ENCODE results near the gene SNX14. TPM values are rescaled to one million over a fixed set of nuclear protein-coding genes. Genes with fewer than 3 reads are reported as not detected.

The SNX14 gene
- 63.9 and 108 TPM in 2 replicates for total RNA-seq

- TF ChIP-seq CTCF (conservative IDR thresholded peaks at IDR 0.05; ENCODE audit: low read depth, low read length) = no peak
- no peak for DNase-seq (ENCODE audit: low read depth)
- peak within 1 kb of the TSS; percentile 89 for H3K4me3 ChIP-seq (ENCODE audit: low read depth, low read length)
Measured at GRCh38 chr6:85593438-85594196, at the start of gene SNX14. SNX14 (minus strand) TSS chr6:85593858; CDS start chr6:85593718, 140 bp downstream.

GRCh38 chr6:85642774-85643536 is 49.3 kb upstream of the SNX14 start, which contains the start of gene SYNCRIP:
SYNCRIP (minus strand) TSS chr6:85642886; CDS start chr6:85641439, 1,447 bp downstream.
- no peak for TF ChIP-seq CTCF (conservative IDR thresholded peaks at IDR 0.05; ENCODE audit: low read depth, low read length)
- H3K4me3 ChIP-seq (ENCODE audit: low read depth, low read length) = peak within 1 kb of the TSS; percentile 100
- no peak for DNase-seq (ENCODE audit: low read depth)

GRCh38 chr6:85641897-85642773 is 48.5 kb upstream of the SNX14 start:
- DNase-seq (ENCODE audit: low read depth) = no peak
- peak overlapping the region; percentile 100 for H3K4me3 ChIP-seq (ENCODE audit: low read depth, low read length)
- TF ChIP-seq CTCF (conservative IDR thresholded peaks at IDR 0.05; ENCODE audit: low read depth, low read length) = no peak

- no peak for TF ChIP-seq CTCF (conservative IDR thresholded peaks at IDR 0.05; ENCODE audit: low read depth, low read length)
- no peak for DNase-seq (ENCODE audit: low read depth)
- H3K4me3 ChIP-seq (ENCODE audit: low read depth, low read length) = peak overlapping the region; percentile 100
Measured at GRCh38 chr6:85641522-85641896, 47.9 kb upstream of the SNX14 start.

GRCh38 chr6:85640821-85641220 is 47.2 kb upstream of the SNX14 start:
- DNase-seq (ENCODE audit: low read depth) = no peak
- TF ChIP-seq CTCF (conservative IDR thresholded peaks at IDR 0.05; ENCODE audit: low read depth, low read length) = no peak
- peak overlapping the region; percentile 100 for H3K4me3 ChIP-seq (ENCODE audit: low read depth, low read length)

- no peak for TF ChIP-seq CTCF (conservative IDR thresholded peaks at IDR 0.05; ENCODE audit: low read depth, low read length)
- H3K4me3 ChIP-seq (ENCODE audit: low read depth, low read length) = no peak overlapping the region
- no peak for DNase-seq (ENCODE audit: low read depth)
Measured at GRCh38 chr6:85637579-85637978, 43.9 kb upstream of the SNX14 start.
